Spleen (tissue), 11 donors: ENCODE results near the gene KLF16. TPM values are rescaled to one million over a fixed set of nuclear protein-coding genes. Genes with fewer than 3 reads are reported as not detected.

Experiments
- DNase-seq: peaks from one replicate; pipeline ENCODE4 v3.0.0-alpha.2; 2020
- H3K27ac ChIP-seq, 8 donors: fragments of 200-600 bp; sonication (generic) in 7 of 8; 1 replicate in 4 of 8; 2 replicates in 4 of 8; pipeline versions ENCODE4 v1.5.0 to v1.8.0; 2016 to 2021; ENCODE audit warnings: inconsistent platforms in 4 of 8, mild to moderate bottlenecking in 4 of 8, moderate library complexity in 1 of 8
- H3K27me3 ChIP-seq, 7 donors: fragments of 200-600 bp; sonication (generic) in 6 of 7; replicated peaks in 1 of 7; 1 replicate in 4 of 7; 2 replicates in 3 of 7; pipeline versions ENCODE4 v1.5.0 to v1.8.0; 2016 to 2021; ENCODE audit warnings: inconsistent platforms in 3 of 7, mild to moderate bottlenecking in 1 of 7
- H3K36me3 ChIP-seq, 6 donors: fragments of 200-600 bp; sonication (generic) in 5 of 6; 1 replicate in 4 of 6; 2 replicates in 2 of 6; pipeline versions ENCODE4 v1.5.0 to v1.8.0; 2016 to 2021; ENCODE audit warnings: inconsistent platforms in 2 of 6
- H3K4me1 ChIP-seq, 6 donors: fragments of 200-600 bp; sonication (generic) in 5 of 6; 1 replicate in 3 of 6; 2 replicates in 3 of 6; pipeline versions ENCODE4 v1.5.0 to v1.8.0; 2016 to 2021; ENCODE audit warnings: inconsistent platforms in 3 of 6
- H3K4me3 ChIP-seq, 8 donors: fragments of 200-600 bp; sonication (generic) in 7 of 8; 1 replicate in 4 of 8; 2 replicates in 4 of 8; pipeline versions ENCODE4 v1.5.0 to v1.8.0; 2016 to 2021; ENCODE audit warnings: inconsistent platforms in 4 of 8, mild to moderate bottlenecking in 4 of 8, moderate library complexity in 2 of 8
- H3K9me3 ChIP-seq, 8 donors: fragments of 200-600 bp; sonication (generic) in 7 of 8; 1 replicate in 4 of 8; 2 replicates in 4 of 8; pipeline versions ENCODE4 v1.5.0 to v1.8.0; 2016 to 2021; ENCODE audit warnings: inconsistent platforms in 4 of 8
- POLR2A ChIP-seq, 3 donors: fragments of 450-650 bp; IDR thresholded peaks; one replicate each; pipeline ENCODE4 v1.5.1; 2017; ENCODE audit warnings: antibody characterized with exemption in 3 of 3, mild to moderate bottlenecking in 1 of 3
- POLR2AphosphoS5 ChIP-seq, 3 donors: sonication (generic); formaldehyde crosslinking; IDR thresholded peaks; one replicate each; pipeline ENCODE4 v1.5.1; 2017; ENCODE audit warnings: antibody characterized with exemption in 3 of 3
- WGBS, 5 donors: extraction: QIAGEN DNeasy Blood & Tissue Kit in 3 of 5; methylation state at CpG; one replicate each; pipeline versions ENCODE4 v1.1.5 to v1.1.7; 2013 to 2018; 5-methylcytosine and 5-hydroxymethylcytosine counted together
- intact Hi-C: fragments of 100-400 bp; cut with DNase I; formaldehyde crosslinking; loops from one replicate; pipeline ENCODE4 v1.15.0; 2023; ENCODE audit warnings: low total_unique reads
- polyA plus RNA-seq, 3 donors: library from polyadenylated mRNA; stranded (reverse); fragments of 200-250 nt; gene quantifications; one replicate each; pipeline ENCODE4 v1.2.1, GENCODE V29; 2013
- total RNA-seq, 7 donors: library from RNA; depleted of rRNA in 3 of 7; stranded (reverse); fragments of >200 nt in 3 of 7; fragmentation: NEBNext Ultra II Directional in 4 of 7; extraction: Animal tissue kit (Norgen Biotek cat#: 25700) in 4 of 7; gene quantifications; one replicate each; pipeline versions ENCODE4 v1.1.0 to v1.2.1, GENCODE V29; 2016 to 2021
- TF ChIP-seq, protein P1 (sequence below), 11 experiments: fragments of 200-600 bp in 7 of 11; fragments of 450-650 bp in 4 of 11; sonication (generic) in 4 of 11; IDR thresholded peaks in 8 of 11; conservative IDR thresholded peaks in 3 of 11; 1 replicate in 7 of 11; 2 replicates in 4 of 11; pipeline versions ENCODE4 v1.4.0 to v1.8.0; 2016 to 2021; ENCODE audit warnings: antibody characterized with exemption in 11 of 11, inconsistent platforms in 4 of 11, mild to moderate bottlenecking in 1 of 11
- donor health status: healthy with polysubstance abuse.
- donor health status: DM: no; HTN: no; CAD: no; lungs with moderate emphysema.
- donor health status: DM: no; HTN: no; CAD: no.
- donor health status: Bipolar disorder and iron deficiency.
- donor health status: healthy.
- donor health status: DM: no; HTN: no; CAD: no.
- donor health status: DM: yes; HTN: yes; CAD: no.

Gene KLF16
- total and polyA plus RNA-seq, 10 donors, result 7.1 to 39.0 (median 18.4) TPM

DNA sequence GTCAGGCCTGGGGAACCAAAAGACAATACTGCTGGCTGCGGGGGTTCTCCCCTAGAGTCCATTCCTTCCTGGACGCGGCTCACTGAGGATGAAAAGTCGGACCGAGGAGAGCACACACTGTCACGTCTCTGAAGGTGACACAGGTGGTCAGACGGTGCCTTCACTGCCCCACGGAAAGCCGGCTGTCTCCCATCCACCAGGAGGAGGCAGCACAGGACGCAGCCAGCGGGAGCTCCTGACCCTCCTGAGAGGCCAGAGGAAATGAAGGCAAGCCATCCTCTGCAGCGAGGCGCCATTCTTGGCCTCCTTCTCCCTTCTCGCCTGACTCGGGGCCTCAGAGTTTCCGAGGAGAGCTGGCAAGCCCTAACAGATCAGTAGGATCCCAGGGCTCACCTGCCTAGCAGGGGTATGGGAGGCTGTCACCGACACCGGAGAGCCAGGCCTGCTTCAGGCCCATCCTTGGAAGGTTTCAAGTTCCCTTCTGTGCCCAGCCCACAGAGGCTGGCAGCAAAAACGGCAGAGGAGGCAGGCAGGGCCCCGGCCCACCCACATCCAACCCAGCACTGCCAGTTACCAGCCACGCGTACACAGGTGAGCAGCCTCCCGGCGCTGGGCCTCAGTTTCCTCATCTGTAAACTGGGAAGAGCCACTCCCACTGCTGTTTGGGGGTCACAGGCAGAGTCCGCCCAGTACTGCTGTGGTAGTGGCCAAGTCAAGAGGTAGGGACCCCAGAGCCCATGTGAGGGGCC lies 19.6 kb downstream of the KLF16 start:
- intact Hi-C loops, result no loop called here

DNA sequence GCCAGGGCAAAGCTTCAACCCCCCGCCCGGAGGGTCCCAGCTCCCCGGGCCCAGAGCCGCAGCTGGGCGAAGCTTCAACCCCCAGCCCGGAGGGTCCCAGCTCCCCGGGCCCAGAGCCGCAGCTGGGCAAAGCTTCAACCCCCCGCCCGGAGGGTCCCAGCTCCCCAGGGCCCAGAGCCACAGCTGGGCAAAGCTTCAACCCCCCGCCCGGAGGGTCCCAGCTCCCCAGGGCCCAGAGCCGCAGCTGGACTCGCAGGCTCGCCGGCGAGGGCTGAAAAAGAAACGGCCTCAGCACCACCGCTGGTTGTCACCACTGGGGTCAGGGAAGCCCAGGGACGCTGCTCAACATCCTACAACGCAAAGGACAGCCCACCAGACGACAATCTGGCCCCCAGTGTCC lies 20.3 kb downstream of the KLF16 start:
- no peaks in the 10 kb centered on the region for H3K27me3 ChIP-seq
- peaks cover 68 to 98% (median 95%) of the 10 kb centered on the region in 6 donors for H3K4me1 ChIP-seq
- DNase-seq, result no peak
- peak overlapping the region in 6 of 8 donors; percentile 39 to 100 (median 88) for H3K27ac ChIP-seq
- 71 to 90% (median 86%) methylated on average over 7 to 22 of the region's 22 CpGs for WGBS, 5 donors
- peaks cover 0 to 72% (median 5%) of the 10 kb centered on the region in 6 donors for H3K36me3 ChIP-seq
- no peak for TF ChIP-seq POLR2A (IDR thresholded peaks at IDR 0.05)
- TF ChIP-seq POLR2AphosphoS5 (IDR thresholded peaks at IDR 0.05), result no peak
- TF ChIP-seq, protein P1, sequence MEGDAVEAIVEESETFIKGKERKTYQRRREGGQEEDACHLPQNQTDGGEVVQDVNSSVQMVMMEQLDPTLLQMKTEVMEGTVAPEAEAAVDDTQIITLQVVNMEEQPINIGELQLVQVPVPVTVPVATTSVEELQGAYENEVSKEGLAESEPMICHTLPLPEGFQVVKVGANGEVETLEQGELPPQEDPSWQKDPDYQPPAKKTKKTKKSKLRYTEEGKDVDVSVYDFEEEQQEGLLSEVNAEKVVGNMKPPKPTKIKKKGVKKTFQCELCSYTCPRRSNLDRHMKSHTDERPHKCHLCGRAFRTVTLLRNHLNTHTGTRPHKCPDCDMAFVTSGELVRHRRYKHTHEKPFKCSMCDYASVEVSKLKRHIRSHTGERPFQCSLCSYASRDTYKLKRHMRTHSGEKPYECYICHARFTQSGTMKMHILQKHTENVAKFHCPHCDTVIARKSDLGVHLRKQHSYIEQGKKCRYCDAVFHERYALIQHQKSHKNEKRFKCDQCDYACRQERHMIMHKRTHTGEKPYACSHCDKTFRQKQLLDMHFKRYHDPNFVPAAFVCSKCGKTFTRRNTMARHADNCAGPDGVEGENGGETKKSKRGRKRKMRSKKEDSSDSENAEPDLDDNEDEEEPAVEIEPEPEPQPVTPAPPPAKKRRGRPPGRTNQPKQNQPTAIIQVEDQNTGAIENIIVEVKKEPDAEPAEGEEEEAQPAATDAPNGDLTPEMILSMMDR (IDR thresholded peaks at IDR 0.05 in 8 of 11, conservative IDR thresholded peaks at IDR 0.05 in 3 of 11), result no peak
- peak overlapping the region in 2 of 8 donors; percentile 42 to 67 for H3K4me3 ChIP-seq
- no peaks in the 10 kb centered on the region for H3K9me3 ChIP-seq
- intact Hi-C loops, result no loop called here

More for the DNA sequence above, 19.6 kb downstream of the KLF16 start:
- 70 to 82% (median 78%) methylated on average over 7 to 25 of the region's 25 CpGs for WGBS, 5 donors
- Histone ChIP-seq H3K27me3 (no peaks in the 10 kb centered on the region), H3K9me3 (no peaks in the 10 kb centered on the region), H3K4me3 (peak overlapping the region in 1 of 8 donors; percentile 17), H3K4me1 (peaks cover 65 to 94% (median 90%) of the 10 kb centered on the region in 6 donors), H3K27ac (peak overlapping the region in 5 of 8 donors; percentile 39 to 100 (median 99)), H3K36me3 (peaks cover 0 to 65% (median 5%) of the 10 kb centered on the region in 6 donors)
- no peak for DNase-seq
- TF ChIP-seq, protein P1 (IDR thresholded peaks at IDR 0.05 in 8 of 11, conservative IDR thresholded peaks at IDR 0.05 in 3 of 11), result peak in 2 of 11 experiments; percentile 7 to 16
- TF ChIP-seq POLR2AphosphoS5 (IDR thresholded peaks at IDR 0.05) (peak in 2 of 3 donors; percentile 48 to 52), POLR2A (IDR thresholded peaks at IDR 0.05) (no peak)

DNA sequence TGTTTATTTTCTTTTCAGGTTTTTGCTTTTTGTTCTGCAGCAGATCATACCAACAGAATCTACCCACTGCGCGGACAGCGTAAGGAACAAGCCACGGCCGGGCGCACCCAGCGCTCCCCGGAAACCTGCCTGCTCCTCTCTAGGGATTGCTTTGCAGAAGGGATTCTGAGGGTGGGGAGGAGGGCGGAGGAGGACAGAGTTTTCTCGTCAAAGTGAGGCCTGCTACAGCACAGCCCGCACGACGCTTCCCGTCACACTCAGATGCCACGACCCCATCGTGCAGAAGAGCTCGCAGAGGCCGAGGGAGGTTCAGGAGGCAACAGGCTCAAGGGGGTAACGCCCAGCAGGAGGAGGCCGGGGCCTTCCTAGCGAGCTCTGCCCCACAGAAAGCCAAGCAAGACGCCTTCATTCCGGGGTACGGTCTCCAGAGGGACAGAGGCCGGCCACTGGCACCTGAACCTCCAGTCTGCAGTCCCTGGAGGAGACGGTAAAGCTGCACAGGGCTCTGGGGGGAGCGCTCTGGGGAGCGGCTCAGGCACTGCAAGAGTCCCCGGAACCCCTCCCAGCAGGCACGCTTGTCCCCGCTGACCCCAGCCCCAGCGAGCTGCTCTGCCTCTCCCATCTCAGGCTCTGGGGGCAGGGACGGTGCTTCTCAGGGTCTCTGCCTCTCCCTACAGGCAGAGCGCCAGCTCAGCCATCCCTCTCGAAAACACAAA lies 22.0 kb downstream of the KLF16 start:
- H3K36me3 ChIP-seq, result peaks cover 0 to 73% (median 5%) of the 10 kb centered on the region in 6 donors
- H3K4me3 ChIP-seq, result peak overlapping the region; percentile 20 to 67 (median 33)
- no peaks in the 10 kb centered on the region for H3K9me3 ChIP-seq
- peaks cover 66 to 100% (median 98%) of the 10 kb centered on the region in 6 donors for H3K4me1 ChIP-seq
- WGBS, 5 donors, result 60 to 82% (median 73%) methylated on average over 25 to 35 of the region's 35 CpGs
- no peaks in the 10 kb centered on the region for H3K27me3 ChIP-seq
- TF ChIP-seq, protein P1 (IDR thresholded peaks at IDR 0.05 in 8 of 11, conservative IDR thresholded peaks at IDR 0.05 in 3 of 11), result no peak
- no peak for TF ChIP-seq POLR2A (IDR thresholded peaks at IDR 0.05)
- peak in 1 of 3 donors; percentile 0 for TF ChIP-seq POLR2AphosphoS5 (IDR thresholded peaks at IDR 0.05)
- peak overlapping the region; percentile 27 to 100 (median 82) for H3K27ac ChIP-seq
- intact Hi-C loops, result no loop called here
- no peak for DNase-seq
